IMR-90 (cell line): ENCODE data around the gene NOC2L. TPM values are rescaled to one million over a fixed set of nuclear protein-coding genes. Genes with fewer than 3 reads are reported as not detected.
A peak's percentile ranks its signal among the peaks of the same experiment; 100 is the strongest.

Experiments
- ATAC-seq: fragments of 200-7000 bp; cut with Tn5 transposase; 2 replicates; pipeline ENCODE4 v1.9.1; 2020; ENCODE audit warnings: low read depth, mild to moderate bottlenecking, moderate library complexity
- BruUV-seq: library from RNA; stranded (reverse); fragments of 400-500 nt; replicated peaks from 2 replicates; lab custom pipeline; 2021; lab: Mats Ljungman, UMichigan
- CTCF ChIA-PET: fragments of 300-600 bp; formaldehyde crosslinking; extraction: SDS; loops from one replicate; lab custom pipeline; 2021; ENCODE audit warnings: antibody characterized with exemption; lab: Yijun Ruan, JAX
- POLR2A ChIA-PET: fragments of 300-600 bp; sonication (Branson Sonifier 250); formaldehyde crosslinking; loops from one replicate; lab custom pipeline; 2022; ENCODE audit warnings: antibody characterized with exemption; ENCODE audit not compliant: unreplicated experiment; lab: Charles Lee
- DNase-seq: peaks from one replicate; pipeline ENCODE4 v3.0.0; 2013
- H2AFZ ChIP-seq: replicated peaks from 2 replicates; pipeline ENCODE3; 2013; ENCODE audit warnings: low read length, mild to moderate bottlenecking; ENCODE audit not compliant: poor library complexity
- H2AK5ac ChIP-seq: 2 replicates; pipeline ENCODE4 v1.6.1; 2013; ENCODE audit warnings: low read depth, low read length, inconsistent platforms
- H2AK9ac ChIP-seq: replicated peaks from 2 replicates; pipeline ENCODE3; 2013; ENCODE audit warnings: mild to moderate bottlenecking, low read depth, low read length, moderate library complexity; ENCODE audit not compliant: poor library complexity
- H2BK120ac ChIP-seq: 2 replicates; pipeline ENCODE4 v1.6.1; 2013; ENCODE audit warnings: low read depth, low read length, inconsistent platforms
- H2BK15ac ChIP-seq: 3 replicates; pipeline ENCODE4 v1.6.1; 2013; ENCODE audit warnings: low read depth, low read length, inconsistent platforms
- H2BK20ac ChIP-seq: 2 replicates; pipeline ENCODE4 v1.6.1; 2013; ENCODE audit warnings: low read depth, mild to moderate bottlenecking, inconsistent platforms, low read length, moderate library complexity
- H2BK5ac ChIP-seq: 2 replicates; pipeline ENCODE4 v1.6.1; 2013; ENCODE audit warnings: mild to moderate bottlenecking, low read depth, low read length, inconsistent platforms; ENCODE audit not compliant: poor library complexity, severe bottlenecking
- H3K14ac ChIP-seq: replicated peaks from 2 replicates; pipeline ENCODE4 v1.6.1; 2013; ENCODE audit warnings: low read depth, low read length, inconsistent platforms
- H3K18ac ChIP-seq: 2 replicates; pipeline ENCODE4 v1.6.1; 2013; ENCODE audit warnings: low read depth, low read length, control low read depth
- H3K23ac ChIP-seq: 2 replicates; pipeline ENCODE4 v1.6.1; 2013; ENCODE audit warnings: low read depth, low read length, inconsistent platforms
- H3K27ac ChIP-seq: 2 replicates; pipeline ENCODE4 v1.5.1; 2013; ENCODE audit warnings: mild to moderate bottlenecking, control low read depth, low read length; ENCODE audit not compliant: insufficient read depth
- H3K27me3 ChIP-seq: 2 replicates; pipeline ENCODE4 v1.6.1; 2013; ENCODE audit warnings: low read length; ENCODE audit not compliant: control insufficient read depth, insufficient read depth
- H3K36me3 ChIP-seq: 2 replicates; pipeline ENCODE4 v1.6.1; 2013; ENCODE audit warnings: low read length, mixed read lengths; ENCODE audit not compliant: control insufficient read depth, insufficient read depth
- H3K4ac ChIP-seq: 2 replicates; pipeline ENCODE4 v1.6.1; 2013; ENCODE audit warnings: low read depth, low read length, inconsistent platforms
- H3K4me1 ChIP-seq: 2 replicates; pipeline ENCODE4 v1.6.1; 2013; ENCODE audit warnings: low read length, mixed read lengths; ENCODE audit not compliant: control insufficient read depth, insufficient read depth
- H3K4me2 ChIP-seq: 2 replicates; pipeline ENCODE4 v1.6.1; 2013; ENCODE audit warnings: low read depth, mild to moderate bottlenecking, control low read depth, low read length, moderate library complexity
- H3K4me3 ChIP-seq: 2 replicates; pipeline ENCODE4 v1.5.1; 2013; ENCODE audit warnings: low read depth, mild to moderate bottlenecking, control low read depth, low read length, moderate library complexity; ENCODE audit not compliant: insufficient read depth
- H3K56ac ChIP-seq: 2 replicates; pipeline ENCODE4 v1.6.1; 2013; ENCODE audit warnings: low read length, inconsistent platforms; ENCODE audit not compliant: insufficient read depth; ENCODE audit errors: extremely low read depth
- H3K79me1 ChIP-seq, 2 experiments: 2 replicates each; pipeline ENCODE4 v1.6.1; 2013; ENCODE audit warnings: low read length in 2 of 2, inconsistent platforms in 1 of 2, low read depth in 1 of 2
- H3K9ac ChIP-seq: 2 replicates; pipeline ENCODE4 v1.6.1; 2013; ENCODE audit warnings: low read depth, low read length, control low read depth
- H3K9me1 ChIP-seq: 2 replicates; pipeline ENCODE4 v1.6.1; 2013; ENCODE audit warnings: low read length, inconsistent platforms; ENCODE audit not compliant: insufficient read depth
- H3K9me3 ChIP-seq: 2 replicates; pipeline ENCODE4 v1.6.1; 2013; ENCODE audit warnings: low read length; ENCODE audit not compliant: control insufficient read depth, insufficient read depth
- H4K20me1 ChIP-seq: 2 replicates; pipeline ENCODE4 v1.6.1; 2013; ENCODE audit warnings: low read length, inconsistent platforms; ENCODE audit not compliant: insufficient read depth
- H4K5ac ChIP-seq: 2 replicates; pipeline ENCODE4 v1.6.1; 2013; ENCODE audit warnings: mild to moderate bottlenecking, low read depth, low read length, control low read depth
- H4K8ac ChIP-seq, 2 experiments: 2 replicates each; pipeline ENCODE4 v1.6.1; 2013; ENCODE audit warnings: low read depth in 2 of 2, low read length in 2 of 2, control low read depth in 1 of 2, inconsistent platforms in 1 of 2
- H4K91ac ChIP-seq: 2 replicates; pipeline ENCODE4 v1.6.1; 2013; ENCODE audit warnings: low read depth, low read length, inconsistent platforms; ENCODE audit not compliant: insufficient read depth
- POLR2A ChIP-seq: IDR thresholded peaks from 2 replicates; pipeline ENCODE4 v1.6.1; 2012; ENCODE audit warnings: mild to moderate bottlenecking, low read depth, low read length
- RAD21 ChIP-seq: IDR thresholded peaks from 2 replicates; pipeline ENCODE4 v1.6.1; 2012; ENCODE audit warnings: low read length, improper control_type of control experiment
- WGBS, 2 experiments: methylation state at CpG; one replicate each; pipeline versions ENCODE4 v1.1.5 to v1.1.7; 2013; ENCODE audit warnings: missing lambda C conversion rate in 2 of 2; ENCODE audit not compliant: insufficient read length in 1 of 2; ENCODE audit errors: extremely low coverage in 2 of 2; 5-methylcytosine and 5-hydroxymethylcytosine counted together
- dilution Hi-C: fragments of 300-500 bp; cut with HindIII; formaldehyde crosslinking; loops from one replicate; pipeline ENCODE4 v1.14.3; 2018; ENCODE audit warnings: low sequenced_read_pairs; ENCODE audit not compliant: unreplicated experiment
- in situ Hi-C: fragments of 300-500 bp; cut with MboI; formaldehyde crosslinking; loops from 3 replicates; pipeline ENCODE4 v1.14.3; 2019; ENCODE audit warnings: low sequenced_read_pairs, inconsistent platforms, mixed read lengths
- intact Hi-C: fragments of 100-400 bp; cut with micrococcal nuclease; formaldehyde crosslinking; loops from 2 replicates; pipeline ENCODE4 v1.10.0; 2022
- polyA plus RNA-seq, 3 experiments: library from polyadenylated mRNA; depleted of rRNA; stranded (reverse); fragments of >200 nt; gene quantifications; 2 replicates each; pipeline ENCODE4 v1.2.3, GENCODE V29; 2012; ENCODE audit warnings: low replicate concordance in 1 of 3
- total RNA-seq: library from RNA; depleted of rRNA; stranded (reverse); fragments of >200 nt; gene quantifications from 2 replicates; pipeline ENCODE4 v1.2.3, GENCODE V29; 2012
- TF ChIP-seq, protein P1 (sequence below): fragments of 150-350 bp; IDR thresholded peaks from 2 replicates; pipeline ENCODE4 v1.6.1; 2017; ENCODE audit warnings: mild to moderate bottlenecking, antibody characterized with exemption, low read length, low read depth
- TF ChIP-seq, protein P2 (sequence below): fragments of 150-350 bp; IDR thresholded peaks from 2 replicates; pipeline ENCODE4 v1.6.1; 2016; ENCODE audit warnings: low read depth, mild to moderate bottlenecking, low read length, moderate library complexity, borderline replicate concordance

NOC2L gene
- total and polyA plus RNA-seq, 2 of the 4 experiments (the other 2 are of a cell fraction) = 74.2 to 106 TPM

DNA sequence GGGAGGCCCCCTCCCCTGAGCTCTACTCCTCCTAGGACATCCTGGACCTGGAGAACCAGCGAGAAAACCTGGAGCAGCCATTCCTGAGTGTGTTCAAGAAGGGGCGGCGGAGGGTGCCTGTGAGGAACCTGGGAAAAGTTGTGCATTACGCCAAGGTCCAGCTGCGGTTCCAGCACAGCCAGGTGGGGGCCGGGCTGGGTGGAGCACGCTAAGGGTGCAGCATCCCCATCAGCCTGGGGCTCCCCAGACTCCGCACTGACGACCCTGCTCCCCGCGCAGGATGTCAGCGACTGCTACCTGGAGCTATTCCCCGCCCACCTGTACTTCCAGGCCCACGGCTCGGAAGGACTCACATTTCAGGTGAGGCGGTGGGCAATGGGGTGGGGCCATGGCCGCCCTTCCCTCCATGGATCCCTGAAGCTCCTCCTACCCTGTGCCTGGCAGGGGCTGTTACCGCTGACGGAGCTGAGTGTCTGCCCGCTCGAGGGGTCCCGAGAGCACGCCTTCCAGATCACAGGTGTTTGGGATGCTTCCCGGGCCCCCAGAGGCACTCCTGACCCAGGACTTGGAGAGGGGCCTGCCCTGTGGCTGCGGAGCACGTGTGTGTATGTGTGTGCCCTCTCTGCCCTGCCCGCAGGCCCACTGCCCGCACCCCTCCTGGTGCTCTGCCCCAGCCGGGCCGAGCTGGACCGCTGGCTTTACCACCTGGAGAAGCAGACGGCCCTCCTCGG lies 11.4 kb upstream of the NOC2L start:
- no peak overlapping the region for H3K56ac ChIP-seq
- intact Hi-C loops = no loop called here
- ChIA-PET CTCF (no interaction called here), POLR2A (no interaction called here)
- dilution Hi-C loops = no loop called here
- ATAC-seq (no peak), DNase-seq (no peak)
- H4K8ac ChIP-seq = no peak overlapping the region
- H3K79me1 ChIP-seq = 0 out of 4 replicates have a peak, but pooled peaks cover 0 to 10% of the 10 kb centered on the region in 2 experiments
- no peak overlapping the region for H2AK5ac ChIP-seq
- H3K14ac ChIP-seq = no peak overlapping the region
- H3K4ac ChIP-seq = no peak overlapping the region
- H2BK15ac ChIP-seq = no peak overlapping the region
- H3K4me2 ChIP-seq = no peak overlapping the region
- WGBS, 2 experiments = 35% methylated on average over 4 of the region's 33 CpGs; no CpG with 5 or more reads in 1 of the 2 experiments
- peaks cover 5% of the 10 kb centered on the region; the same call in 1 of the 2 replicates for H3K27me3 ChIP-seq
- H3K18ac ChIP-seq = no peak overlapping the region
- H4K5ac ChIP-seq = no peak overlapping the region
- in situ Hi-C loops = no loop called here
- no peaks in the 10 kb centered on the region for H3K36me3 ChIP-seq
- no peak overlapping the region for H2AFZ ChIP-seq
- H4K20me1 ChIP-seq = no peaks in the 10 kb centered on the region; the same call in 1 of the 2 replicates
- H3K23ac ChIP-seq = no peak overlapping the region
- no peak overlapping the region for H2BK5ac ChIP-seq
- peak overlapping the region; percentile 45 for H2AK9ac ChIP-seq
- H3K4me3 ChIP-seq = no peak overlapping the region
- H2BK20ac ChIP-seq = no peak overlapping the region
- TF ChIP-seq POLR2A (no peak), RAD21 (no peak)
- TF ChIP-seq, protein P1, sequence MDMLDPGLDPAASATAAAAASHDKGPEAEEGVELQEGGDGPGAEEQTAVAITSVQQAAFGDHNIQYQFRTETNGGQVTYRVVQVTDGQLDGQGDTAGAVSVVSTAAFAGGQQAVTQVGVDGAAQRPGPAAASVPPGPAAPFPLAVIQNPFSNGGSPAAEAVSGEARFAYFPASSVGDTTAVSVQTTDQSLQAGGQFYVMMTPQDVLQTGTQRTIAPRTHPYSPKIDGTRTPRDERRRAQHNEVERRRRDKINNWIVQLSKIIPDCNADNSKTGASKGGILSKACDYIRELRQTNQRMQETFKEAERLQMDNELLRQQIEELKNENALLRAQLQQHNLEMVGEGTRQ = no peak
- TF ChIP-seq, protein P2, sequence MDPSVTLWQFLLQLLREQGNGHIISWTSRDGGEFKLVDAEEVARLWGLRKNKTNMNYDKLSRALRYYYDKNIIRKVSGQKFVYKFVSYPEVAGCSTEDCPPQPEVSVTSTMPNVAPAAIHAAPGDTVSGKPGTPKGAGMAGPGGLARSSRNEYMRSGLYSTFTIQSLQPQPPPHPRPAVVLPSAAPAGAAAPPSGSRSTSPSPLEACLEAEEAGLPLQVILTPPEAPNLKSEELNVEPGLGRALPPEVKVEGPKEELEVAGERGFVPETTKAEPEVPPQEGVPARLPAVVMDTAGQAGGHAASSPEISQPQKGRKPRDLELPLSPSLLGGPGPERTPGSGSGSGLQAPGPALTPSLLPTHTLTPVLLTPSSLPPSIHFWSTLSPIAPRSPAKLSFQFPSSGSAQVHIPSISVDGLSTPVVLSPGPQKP = no peak
- no peaks in the 10 kb centered on the region for H3K9me3 ChIP-seq
- H3K9me1 ChIP-seq = peaks cover 6% of the 10 kb centered on the region
- no peak overlapping the region for H4K91ac ChIP-seq
- no peak overlapping the region for H2BK120ac ChIP-seq
- no peak overlapping the region for H3K9ac ChIP-seq
- peaks cover 6% of the 10 kb centered on the region; the same call in 1 of the 2 replicates for H3K4me1 ChIP-seq
- no peak overlapping the region for H3K27ac ChIP-seq
- BruUV-seq = no TSS peak
